ENCODE measurements around the gene MTMR12. TPM values are rescaled to one million over a fixed set of nuclear protein-coding genes. Genes with fewer than 3 reads are reported as not detected.

Gene MTMR12
- total and polyA plus RNA-seq, 10 of the 15 experiments (the other 5 are each of a cell fraction or from before 2014, with no cell fraction given), result 5.0 to 22.9 (median 16.3) TPM

DNA sequence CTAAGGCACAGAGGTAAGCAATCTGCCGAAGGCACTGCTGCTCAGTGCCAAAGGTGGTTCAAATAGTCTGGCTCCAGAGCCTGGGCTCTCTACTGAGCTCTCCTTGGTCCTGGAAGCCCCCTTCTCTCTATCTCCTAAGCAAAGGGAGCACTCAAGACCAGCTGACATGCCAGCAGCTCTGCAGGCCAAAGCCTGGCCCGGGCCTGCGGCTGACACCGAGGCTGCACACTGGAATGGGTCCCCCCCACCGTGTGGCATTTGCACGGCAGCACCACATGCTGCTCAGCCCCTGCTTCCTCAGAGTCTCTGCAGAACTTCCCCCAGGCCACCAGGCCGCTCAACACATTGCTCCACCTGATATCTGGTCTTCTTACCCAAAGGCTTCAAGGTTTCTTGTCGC is 80.8 kb downstream of the MTMR12 start:
- H3K4me1 ChIP-seq (ENCODE audit: control insufficient read depth, insufficient read depth, low read length), result no peaks in the 10 kb centered on the region
- no peak overlapping the region for H3K4me3 ChIP-seq
- DNase-seq (ENCODE audit: low read depth, low spot score) (no peak), ATAC-seq (no peak; the same call in 2 of the 3 replicates), FAIRE-seq (no peak)
- ChIA-PET RAD21 (ENCODE audit: unreplicated experiment) (interaction anchor here (0.5 to 5.9 kb wide), 28 partner anchors 9 to 687 kb away, joined by 3 to 172 read pairs (median 4); partner anchors contain the start of gene GOLPH3), CTCF (interaction anchor here (0.5 to 12.1 kb wide), 49 partner anchors 9 to 686 kb away, joined by 3 to 339 read pairs (median 3); no protein-coding TSS in a partner anchor), SMC1A (ENCODE audit: uncharacterized antibody, unreplicated experiment) (interaction anchor here (0.6 to 5.3 kb wide), 32 partner anchors 11 to 706 kb away, joined by 3 to 153 read pairs (median 4); partner anchors contain the start of gene SUB1), POLR2A (interaction anchor here (0.7 to 1.4 kb wide), 3 partner anchors 45 to 99 kb away, joined by 4 to 6 read pairs (median 5); no protein-coding TSS in a partner anchor)
- no TSS peak for BruUV-seq (replicated peaks)
- H4K20me1 ChIP-seq (ENCODE audit: control insufficient read depth, insufficient read depth), result no peaks in the 10 kb centered on the region
- TF ChIP-seq, protein P1, sequence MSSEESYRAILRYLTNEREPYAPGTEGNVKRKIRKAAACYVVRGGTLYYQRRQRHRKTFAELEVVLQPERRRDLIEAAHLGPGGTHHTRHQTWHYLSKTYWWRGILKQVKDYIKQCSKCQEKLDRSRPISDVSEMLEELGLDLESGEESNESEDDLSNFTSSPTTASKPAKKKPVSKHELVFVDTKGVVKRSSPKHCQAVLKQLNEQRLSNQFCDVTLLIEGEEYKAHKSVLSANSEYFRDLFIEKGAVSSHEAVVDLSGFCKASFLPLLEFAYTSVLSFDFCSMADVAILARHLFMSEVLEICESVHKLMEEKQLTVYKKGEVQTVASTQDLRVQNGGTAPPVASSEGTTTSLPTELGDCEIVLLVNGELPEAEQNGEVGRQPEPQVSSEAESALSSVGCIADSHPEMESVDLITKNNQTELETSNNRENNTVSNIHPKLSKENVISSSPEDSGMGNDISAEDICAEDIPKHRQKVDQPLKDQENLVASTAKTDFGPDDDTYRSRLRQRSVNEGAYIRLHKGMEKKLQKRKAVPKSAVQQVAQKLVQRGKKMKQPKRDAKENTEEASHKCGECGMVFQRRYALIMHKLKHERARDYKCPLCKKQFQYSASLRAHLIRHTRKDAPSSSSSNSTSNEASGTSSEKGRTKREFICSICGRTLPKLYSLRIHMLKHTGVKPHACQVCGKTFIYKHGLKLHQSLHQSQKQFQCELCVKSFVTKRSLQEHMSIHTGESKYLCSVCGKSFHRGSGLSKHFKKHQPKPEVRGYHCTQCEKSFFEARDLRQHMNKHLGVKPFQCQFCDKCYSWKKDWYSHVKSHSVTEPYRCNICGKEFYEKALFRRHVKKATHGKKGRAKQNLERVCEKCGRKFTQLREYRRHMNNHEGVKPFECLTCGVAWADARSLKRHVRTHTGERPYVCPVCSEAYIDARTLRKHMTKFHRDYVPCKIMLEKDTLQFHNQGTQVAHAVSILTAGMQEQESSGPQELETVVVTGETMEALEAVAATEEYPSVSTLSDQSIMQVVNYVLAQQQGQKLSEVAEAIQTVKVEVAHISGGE (CRISPR knock-in tag; IDR thresholded peaks at IDR 0.05), result no peak
- TF ChIP-seq, protein P2, sequence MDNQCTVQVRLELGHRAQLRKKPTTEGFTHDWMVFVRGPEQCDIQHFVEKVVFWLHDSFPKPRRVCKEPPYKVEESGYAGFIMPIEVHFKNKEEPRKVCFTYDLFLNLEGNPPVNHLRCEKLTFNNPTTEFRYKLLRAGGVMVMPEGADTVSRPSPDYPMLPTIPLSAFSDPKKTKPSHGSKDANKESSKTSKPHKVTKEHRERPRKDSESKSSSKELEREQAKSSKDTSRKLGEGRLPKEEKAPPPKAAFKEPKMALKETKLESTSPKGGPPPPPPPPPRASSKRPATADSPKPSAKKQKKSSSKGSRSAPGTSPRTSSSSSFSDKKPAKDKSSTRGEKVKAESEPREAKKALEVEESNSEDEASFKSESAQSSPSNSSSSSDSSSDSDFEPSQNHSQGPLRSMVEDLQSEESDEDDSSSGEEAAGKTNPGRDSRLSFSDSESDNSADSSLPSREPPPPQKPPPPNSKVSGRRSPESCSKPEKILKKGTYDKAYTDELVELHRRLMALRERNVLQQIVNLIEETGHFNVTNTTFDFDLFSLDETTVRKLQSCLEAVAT (IDR thresholded peaks at IDR 0.05), result no peak
- TF ChIP-seq FOXM1 (IDR thresholded peaks at IDR 0.05; ENCODE audit: low read depth, low read length), result no peak
- TF ChIP-seq ZNF622 (IDR thresholded peaks at IDR 0.05), result no peak
- TF ChIP-seq, protein P3, sequence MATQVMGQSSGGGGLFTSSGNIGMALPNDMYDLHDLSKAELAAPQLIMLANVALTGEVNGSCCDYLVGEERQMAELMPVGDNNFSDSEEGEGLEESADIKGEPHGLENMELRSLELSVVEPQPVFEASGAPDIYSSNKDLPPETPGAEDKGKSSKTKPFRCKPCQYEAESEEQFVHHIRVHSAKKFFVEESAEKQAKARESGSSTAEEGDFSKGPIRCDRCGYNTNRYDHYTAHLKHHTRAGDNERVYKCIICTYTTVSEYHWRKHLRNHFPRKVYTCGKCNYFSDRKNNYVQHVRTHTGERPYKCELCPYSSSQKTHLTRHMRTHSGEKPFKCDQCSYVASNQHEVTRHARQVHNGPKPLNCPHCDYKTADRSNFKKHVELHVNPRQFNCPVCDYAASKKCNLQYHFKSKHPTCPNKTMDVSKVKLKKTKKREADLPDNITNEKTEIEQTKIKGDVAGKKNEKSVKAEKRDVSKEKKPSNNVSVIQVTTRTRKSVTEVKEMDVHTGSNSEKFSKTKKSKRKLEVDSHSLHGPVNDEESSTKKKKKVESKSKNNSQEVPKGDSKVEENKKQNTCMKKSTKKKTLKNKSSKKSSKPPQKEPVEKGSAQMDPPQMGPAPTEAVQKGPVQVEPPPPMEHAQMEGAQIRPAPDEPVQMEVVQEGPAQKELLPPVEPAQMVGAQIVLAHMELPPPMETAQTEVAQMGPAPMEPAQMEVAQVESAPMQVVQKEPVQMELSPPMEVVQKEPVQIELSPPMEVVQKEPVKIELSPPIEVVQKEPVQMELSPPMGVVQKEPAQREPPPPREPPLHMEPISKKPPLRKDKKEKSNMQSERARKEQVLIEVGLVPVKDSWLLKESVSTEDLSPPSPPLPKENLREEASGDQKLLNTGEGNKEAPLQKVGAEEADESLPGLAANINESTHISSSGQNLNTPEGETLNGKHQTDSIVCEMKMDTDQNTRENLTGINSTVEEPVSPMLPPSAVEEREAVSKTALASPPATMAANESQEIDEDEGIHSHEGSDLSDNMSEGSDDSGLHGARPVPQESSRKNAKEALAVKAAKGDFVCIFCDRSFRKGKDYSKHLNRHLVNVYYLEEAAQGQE (IDR thresholded peaks at IDR 0.05; ENCODE audit: low read depth, low read length), result no peak
- no peak overlapping the region for H3K4me2 ChIP-seq (ENCODE audit: control insufficient read depth, insufficient read depth)
- H3K27me3 ChIP-seq (replicated peaks in 1 of 2; ENCODE audit: control insufficient read depth in 2 of 2, insufficient read depth in 2 of 2, low read length in 1 of 2), result no peaks in the 10 kb centered on the region
- no peak overlapping the region for H3K9ac ChIP-seq (ENCODE audit: control insufficient read depth, insufficient read depth, low read length)
- intact Hi-C loops (cut with micrococcal nuclease; ENCODE audit: unreplicated experiment), result loop anchor here (1.0 kb wide), 2 partner anchors 97 to 381 kb away; no protein-coding TSS in a partner anchor
- peaks cover 17 to 28% of the 10 kb centered on the region in 2 experiments for H3K36me3 ChIP-seq (ENCODE audit: control insufficient read depth in 2 of 2, insufficient read depth in 2 of 2, low read length in 1 of 2)
- no peak overlapping the region for H2AFZ ChIP-seq (ENCODE audit: control insufficient read depth, low read depth, low read length)
- H3K9me3 ChIP-seq (replicated peaks; ENCODE audit: control insufficient read depth, insufficient read depth, low read length), result no peaks in the 10 kb centered on the region
- 62% methylated on average over 8 of the region's 8 CpGs for WGBS (ENCODE audit: insufficient coverage, insufficient replicate concordance, low lambda C conversion rate, missing lambda C conversion rate)
- H3K27ac ChIP-seq (ENCODE audit: control insufficient read depth, insufficient read depth), result no peak overlapping the region
- in situ Hi-C loops (cut with MboI), result loop anchor here (10.0 kb wide), 1 partner anchor 383 kb away; no protein-coding TSS in a partner anchor
- no peaks in the 10 kb centered on the region for H3K79me2 ChIP-seq (ENCODE audit: control insufficient read depth, insufficient read depth, low read length)
